HG03439 (cell line): ENCODE measurements around the gene SWT1.
A peak's percentile ranks its signal among the peaks of the same experiment; 100 is the strongest.
"Not testable (repeated sequence)": the region's sequence is repeated elsewhere in the genome, so short reads cannot be mapped to it uniquely, and the experiment has no call there.

Source experiments
- ATAC-seq: cut with Tn5 transposase; IDR thresholded peaks from one replicate; pipeline ENCODE4 v1.9.1; 2021; ENCODE audit warnings: mild to moderate bottlenecking, moderate library complexity; ENCODE audit not compliant: unreplicated experiment

Gene SWT1

DNA sequence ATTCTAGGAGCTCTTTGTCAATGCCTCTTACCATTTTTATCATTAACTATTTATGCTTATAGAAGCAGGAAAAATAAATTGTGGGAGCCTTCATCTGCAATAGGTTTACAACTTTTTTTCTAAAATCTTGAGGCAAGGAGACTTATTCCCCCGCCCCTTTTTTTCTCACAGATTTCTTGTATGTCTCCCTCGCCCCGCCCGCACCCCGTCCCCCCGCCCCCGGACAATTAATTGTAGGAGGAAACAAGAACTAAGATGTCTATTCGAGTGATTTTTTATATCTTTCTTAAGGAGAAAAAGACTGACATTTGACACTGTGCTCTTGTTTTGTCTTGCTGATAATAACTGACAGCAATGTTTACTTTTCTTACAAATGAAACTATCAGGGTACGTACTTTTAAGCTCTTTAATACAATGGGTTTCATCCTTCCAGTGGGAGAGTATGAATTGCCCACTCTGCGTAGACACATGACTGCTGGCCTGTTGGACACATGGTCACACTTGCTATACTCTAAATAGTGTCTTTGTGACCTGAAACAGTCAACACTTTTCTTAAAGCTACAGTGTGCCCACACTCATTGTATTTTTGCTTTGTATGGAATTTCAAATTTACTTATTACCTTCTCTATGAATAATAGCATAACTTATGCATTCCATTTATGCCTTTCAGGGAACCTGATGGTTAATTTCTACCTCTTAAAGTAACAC lies 161.6 kb downstream of the SWT1 start:
- ATAC-seq = no peak

GRCh38 chr1:185319139-185319475 lies 162.1 kb downstream of the SWT1 start:
- no peak for ATAC-seq

DNA sequence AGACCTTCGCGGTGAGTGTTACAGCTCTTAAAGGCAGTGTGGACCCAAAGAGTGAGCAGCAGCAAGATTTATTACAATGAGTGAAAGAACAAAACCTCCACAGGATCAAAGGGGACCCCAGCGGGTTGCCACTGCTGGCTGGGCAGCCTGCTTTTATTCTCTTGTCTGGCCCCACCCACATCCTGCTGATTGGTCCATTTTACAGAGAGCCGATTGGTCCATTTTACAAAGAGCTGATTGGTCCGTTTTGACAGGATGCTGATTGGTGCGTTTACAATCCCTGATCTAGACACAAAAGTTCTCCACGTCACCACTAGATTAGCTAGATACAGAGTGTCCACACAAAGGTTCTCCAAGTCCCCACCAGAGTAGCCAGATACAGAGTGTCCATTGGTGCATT lies 164.1 kb downstream of the SWT1 start:
- not testable (repeated sequence) for ATAC-seq

GRCh38 chr1:185321653-185322221 lies 164.8 kb downstream of the SWT1 start:
- not testable (repeated sequence) for ATAC-seq

GRCh38 chr1:185322636-185323035 lies 165.7 kb downstream of the SWT1 start:
- ATAC-seq = no peak

GRCh38 chr1:185324118-185324517 lies 167.2 kb downstream of the SWT1 start:
- ATAC-seq = no peak

GRCh38 chr1:185325413-185325812 lies 168.4 kb downstream of the SWT1 start:
- no peak for ATAC-seq

DNA sequence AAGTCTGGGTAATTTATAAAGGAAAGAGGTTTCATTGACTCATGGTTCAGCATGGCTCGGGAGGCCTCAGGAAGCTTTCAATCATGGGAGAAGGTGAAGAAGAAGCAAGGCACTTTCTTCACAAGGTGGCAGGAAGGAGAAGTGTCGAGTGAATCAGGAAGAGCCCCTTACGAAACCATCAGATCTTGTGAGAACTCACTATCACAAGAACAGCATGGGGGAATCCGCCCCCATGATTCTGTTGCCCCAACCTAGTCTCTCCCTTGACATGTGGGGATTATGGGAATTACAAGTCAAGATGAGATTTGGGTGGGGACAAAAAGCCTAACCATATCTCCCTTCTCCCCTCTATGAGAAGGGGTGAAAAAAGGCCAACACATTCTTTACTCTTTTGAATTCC lies 171.3 kb downstream of the SWT1 start:
- ATAC-seq = no peak

- no peak for ATAC-seq
Observed at GRCh38 chr1:185334182-185334581, 177.2 kb downstream of the SWT1 start.

DNA sequence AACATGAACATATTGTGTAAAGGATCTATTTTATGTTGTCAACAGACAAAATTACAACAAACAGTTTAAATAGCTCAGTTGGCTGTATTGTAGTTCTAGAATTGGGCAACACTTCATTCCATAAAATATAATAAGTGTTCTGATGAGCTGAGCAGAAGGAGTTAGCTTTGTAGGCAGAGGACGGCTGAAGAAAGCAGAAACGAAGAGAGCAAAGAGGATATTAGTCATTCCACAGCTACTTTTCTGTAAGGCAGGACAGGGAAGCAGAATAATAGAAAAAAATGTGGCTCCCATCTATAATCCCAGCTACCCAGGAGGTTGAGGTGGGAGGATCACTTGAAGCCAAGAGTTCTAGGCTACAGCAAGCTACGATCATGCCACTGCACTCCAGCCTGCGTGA lies 180.3 kb downstream of the SWT1 start:
- no peak for ATAC-seq

DNA sequence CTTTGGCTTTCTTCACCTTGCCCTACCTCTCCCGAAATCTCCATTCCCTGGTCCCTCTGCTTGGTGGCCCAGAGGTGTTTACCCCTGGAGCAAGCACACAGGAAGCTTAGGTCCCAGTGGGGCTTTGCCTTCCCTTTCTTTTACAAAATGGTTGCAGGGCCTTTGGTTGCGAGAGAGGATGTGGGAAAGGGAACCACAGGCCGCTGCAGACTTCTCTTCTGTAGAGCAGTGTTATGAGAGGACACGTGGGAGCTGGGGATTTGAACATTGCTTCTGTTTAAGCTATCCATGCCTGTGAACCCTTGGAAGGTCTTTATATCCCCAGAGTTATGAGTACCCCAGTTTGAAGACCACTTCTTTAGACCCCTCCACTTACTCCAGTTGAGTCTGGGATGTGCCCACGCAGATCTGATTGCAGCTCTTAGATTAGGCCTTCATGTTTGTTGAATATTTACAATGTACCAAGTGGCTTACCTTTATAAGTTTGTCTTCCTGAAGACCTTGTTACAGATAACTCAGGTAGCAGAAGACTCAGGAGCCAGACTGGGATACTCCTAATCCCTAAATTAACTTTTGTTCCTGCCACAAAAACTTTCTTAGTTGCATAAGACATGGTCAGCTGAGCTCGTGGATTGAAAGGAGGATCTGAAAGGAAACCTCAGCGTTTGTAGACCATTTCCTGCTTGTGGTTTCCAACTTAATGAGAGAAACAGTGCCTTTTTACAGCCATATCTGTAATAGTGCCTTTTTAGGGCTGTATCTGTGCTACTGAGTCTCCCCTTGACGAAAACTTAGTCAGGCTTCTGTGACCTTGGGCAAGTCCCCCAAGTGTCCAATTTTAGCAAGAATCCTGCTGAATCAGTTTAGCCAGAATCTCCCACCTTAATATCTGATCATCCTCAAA lies 182.0 kb downstream of the SWT1 start:
- peak; percentile 99 for ATAC-seq

DNA sequence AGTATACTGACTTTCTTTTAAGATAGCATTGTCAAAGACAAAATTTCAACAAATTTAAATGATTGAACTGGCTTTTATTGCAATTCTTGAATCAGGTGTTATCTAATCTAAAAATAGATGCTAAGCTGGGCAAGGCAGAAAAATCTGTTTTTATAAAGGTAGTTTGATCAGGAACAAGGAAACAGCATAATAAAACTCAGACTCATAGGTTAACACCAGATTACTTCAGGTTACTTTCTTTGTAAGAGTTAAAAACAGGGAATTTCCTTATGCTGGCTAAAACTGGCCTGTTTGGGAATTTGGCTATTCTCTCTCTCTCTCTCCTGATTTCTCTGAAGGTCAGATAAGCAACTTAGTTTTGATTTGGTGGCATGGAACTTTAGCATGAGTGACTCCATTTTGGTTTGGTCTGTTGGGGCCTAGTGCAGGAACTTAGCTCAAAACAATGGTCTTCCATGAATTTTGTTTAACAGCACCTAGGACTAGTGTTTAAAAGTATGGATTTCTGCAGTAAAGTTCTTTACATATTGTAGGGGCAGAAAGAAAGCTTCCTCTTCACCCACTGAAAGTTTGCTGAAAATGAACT lies 184.3 kb downstream of the SWT1 start:
- no peak for ATAC-seq
